ENCODE results near the gene PARG. TPM values are rescaled to one million over a fixed set of nuclear protein-coding genes. Genes with fewer than 3 reads are reported as not detected.
"Not testable (repeated sequence)": the region's sequence is repeated elsewhere in the genome, so short reads cannot be mapped to it uniquely, and the experiment has no call there.

PARG gene
- total RNA-seq, 1 donor from 2014 or later = 50.3 TPM

DNA sequence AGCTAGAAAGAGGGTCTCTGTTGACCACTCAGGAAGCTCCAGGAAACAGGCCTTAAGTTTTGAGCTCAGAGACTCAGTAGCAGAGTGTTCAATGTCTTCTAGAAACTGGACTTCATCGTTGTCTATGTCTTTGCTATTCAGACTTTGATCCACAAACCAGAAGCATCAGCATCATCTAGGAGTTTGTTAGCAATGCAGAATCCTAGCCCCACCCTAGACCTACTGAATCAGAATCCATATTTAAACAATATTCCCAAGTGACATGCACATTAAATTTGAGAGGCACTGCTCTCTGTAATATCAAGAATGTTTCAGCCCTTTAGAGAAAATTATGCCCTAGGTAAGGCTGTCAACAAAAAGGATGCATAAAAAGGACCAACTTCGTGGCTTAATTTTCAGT, 166.8 kb downstream of the PARG start:
- no peak overlapping the region for H3K4me3 ChIP-seq (ENCODE audit: low read depth, low read length)
- peaks cover 2% of the 10 kb centered on the region for H3K27me3 ChIP-seq (ENCODE audit: control insufficient read depth, insufficient read depth, low read length)
- TF ChIP-seq, protein P1, sequence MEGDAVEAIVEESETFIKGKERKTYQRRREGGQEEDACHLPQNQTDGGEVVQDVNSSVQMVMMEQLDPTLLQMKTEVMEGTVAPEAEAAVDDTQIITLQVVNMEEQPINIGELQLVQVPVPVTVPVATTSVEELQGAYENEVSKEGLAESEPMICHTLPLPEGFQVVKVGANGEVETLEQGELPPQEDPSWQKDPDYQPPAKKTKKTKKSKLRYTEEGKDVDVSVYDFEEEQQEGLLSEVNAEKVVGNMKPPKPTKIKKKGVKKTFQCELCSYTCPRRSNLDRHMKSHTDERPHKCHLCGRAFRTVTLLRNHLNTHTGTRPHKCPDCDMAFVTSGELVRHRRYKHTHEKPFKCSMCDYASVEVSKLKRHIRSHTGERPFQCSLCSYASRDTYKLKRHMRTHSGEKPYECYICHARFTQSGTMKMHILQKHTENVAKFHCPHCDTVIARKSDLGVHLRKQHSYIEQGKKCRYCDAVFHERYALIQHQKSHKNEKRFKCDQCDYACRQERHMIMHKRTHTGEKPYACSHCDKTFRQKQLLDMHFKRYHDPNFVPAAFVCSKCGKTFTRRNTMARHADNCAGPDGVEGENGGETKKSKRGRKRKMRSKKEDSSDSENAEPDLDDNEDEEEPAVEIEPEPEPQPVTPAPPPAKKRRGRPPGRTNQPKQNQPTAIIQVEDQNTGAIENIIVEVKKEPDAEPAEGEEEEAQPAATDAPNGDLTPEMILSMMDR (IDR thresholded peaks at IDR 0.05; ENCODE audit: insufficient read depth, low read length, severe bottlenecking) = no peak
- no peak for DNase-seq (ENCODE audit: low read depth)
- FAIRE-seq = no peak
- no peaks in the 10 kb centered on the region for H3K36me3 ChIP-seq (ENCODE audit: control insufficient read depth, insufficient read depth, low read length)

- not testable (repeated sequence) for FAIRE-seq; H3K36me3 ChIP-seq (ENCODE audit: control insufficient read depth, insufficient read depth, low read length); H3K27me3 ChIP-seq (ENCODE audit: control insufficient read depth, insufficient read depth, low read length); H3K4me3 ChIP-seq (ENCODE audit: low read depth, low read length); DNase-seq (ENCODE audit: low read depth)
Observed at GRCh38 chr10:49772944-49773343, 168.9 kb downstream of the PARG start.

DNA sequence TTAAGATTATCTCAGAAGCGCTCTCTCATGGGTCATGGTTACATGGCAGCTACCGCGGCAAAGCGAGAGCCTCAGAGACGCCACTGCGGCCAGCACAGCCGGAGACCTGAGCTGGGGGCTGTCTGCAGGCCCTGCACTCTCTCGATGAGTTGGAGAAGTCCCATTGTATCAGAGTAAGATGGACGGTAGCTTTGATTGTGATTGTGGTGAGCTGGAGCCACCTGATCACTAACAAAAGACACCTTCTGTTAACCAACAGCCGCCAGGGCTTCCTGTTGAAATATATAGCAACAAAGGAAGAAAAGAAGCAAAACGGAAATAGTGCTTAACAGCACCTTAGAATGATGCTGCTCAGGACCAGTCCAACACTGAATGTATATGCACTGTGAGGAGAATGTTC, 170.8 kb downstream of the PARG start:
- DNase-seq (ENCODE audit: low read depth); FAIRE-seq; H3K4me3 ChIP-seq (ENCODE audit: low read depth, low read length): not testable (repeated sequence)

GRCh38 chr10:49769692-49770091, 172.1 kb downstream of the PARG start:
- FAIRE-seq = no peak
- DNase-seq (ENCODE audit: low read depth) = no peak
- H3K4me3 ChIP-seq (ENCODE audit: low read depth, low read length) = no peak overlapping the region
- H3K27me3 ChIP-seq (ENCODE audit: control insufficient read depth, insufficient read depth, low read length) = peaks cover 13% of the 10 kb centered on the region
- H3K36me3 ChIP-seq (ENCODE audit: control insufficient read depth, insufficient read depth, low read length) = no peaks in the 10 kb centered on the region
- TF ChIP-seq, protein P1 (IDR thresholded peaks at IDR 0.05; ENCODE audit: insufficient read depth, low read length, severe bottlenecking) = no peak

More for the DNA sequence above, 170.8 kb downstream of the PARG start:
- H3K27me3 ChIP-seq (ENCODE audit: control insufficient read depth, insufficient read depth, low read length) = peaks cover 13% of the 10 kb centered on the region
- not testable (repeated sequence) for H3K36me3 ChIP-seq (ENCODE audit: control insufficient read depth, insufficient read depth, low read length)

DNA sequence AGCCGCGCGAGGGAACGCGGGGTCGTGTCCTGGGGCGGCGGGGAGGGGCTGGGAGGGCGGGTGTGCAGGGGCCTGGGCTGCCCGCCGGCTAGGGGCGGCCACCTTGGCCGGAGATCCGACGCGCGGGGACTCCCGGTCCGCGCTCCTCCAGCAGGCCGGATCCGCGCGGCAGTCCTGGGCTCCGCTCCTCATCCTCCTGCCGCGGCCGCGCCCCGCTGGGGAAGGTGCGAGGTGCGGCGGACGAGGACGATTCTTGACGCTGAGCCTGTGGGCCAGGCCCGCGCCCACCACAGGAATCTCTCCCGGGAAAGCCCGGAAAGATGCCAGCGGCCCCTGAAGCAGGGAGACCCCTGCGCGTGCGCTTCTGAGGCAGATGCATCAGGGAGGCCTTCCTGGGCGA, 173.1 kb downstream of the PARG start:
- no peaks in the 10 kb centered on the region for H3K36me3 ChIP-seq (ENCODE audit: control insufficient read depth, insufficient read depth, low read length)
- no peak for DNase-seq (ENCODE audit: low read depth)
- TF ChIP-seq, protein P1 (IDR thresholded peaks at IDR 0.05; ENCODE audit: insufficient read depth, low read length, severe bottlenecking) = no peak
- FAIRE-seq = no peak
- no peak overlapping the region for H3K4me3 ChIP-seq (ENCODE audit: low read depth, low read length)
- H3K27me3 ChIP-seq (ENCODE audit: control insufficient read depth, insufficient read depth, low read length) = peaks cover 13% of the 10 kb centered on the region

- Histone ChIP-seq H3K36me3 (ENCODE audit: control insufficient read depth, insufficient read depth, low read length) (no peaks in the 10 kb centered on the region), H3K27me3 (ENCODE audit: control insufficient read depth, insufficient read depth, low read length) (peaks cover 13% of the 10 kb centered on the region), H3K4me3 (ENCODE audit: low read depth, low read length) (no peak overlapping the region)
- no peak for FAIRE-seq
- TF ChIP-seq, protein P1 (IDR thresholded peaks at IDR 0.05; ENCODE audit: insufficient read depth, low read length, severe bottlenecking) = no peak
- DNase-seq (ENCODE audit: low read depth) = no peak
Observed at GRCh38 chr10:49768329-49768728, 173.5 kb downstream of the PARG start.

Other genes starting within 250 kb of the PARG start
- gene OGDHL, start 179.7 kb downstream of the PARG start, total RNA-seq = 0.26 TPM in 1 of 2 replicates, not detected in the other
- gene TIMM23B, start within 50 bp of the PARG start, total RNA-seq = 20.6 and 21.1 TPM in 2 replicates
- 3.2 and 3.5 TPM in 2 replicates for gene AGAP6, start 46.4 kb upstream of the PARG start, total RNA-seq
- 24.0 and 37.1 TPM in 2 replicates for gene WASHC2A, start 125.9 kb upstream of the PARG start, total RNA-seq

Data from bronchial epithelial cell (primary cell).